Body of pancreas (tissue), 4 donors: Measurements from ENCODE around the gene CENPM.

Experiments used
- POLR2A ChIP-seq, 3 donors: fragments of 450-650 bp; IDR thresholded peaks; one replicate each; pipeline ENCODE4 v1.6.1; 2016; ENCODE audit warnings: antibody characterized with exemption in 3 of 3, mild to moderate bottlenecking in 2 of 3
- TF ChIP-seq, protein P1 (sequence below), 7 experiments: fragments of 450-650 bp in 4 of 7; fragments of 200-600 bp in 3 of 7; sonication (generic) in 3 of 7; IDR thresholded peaks; one replicate each; pipeline ENCODE4 v1.5.1; 2016 to 2019; ENCODE audit warnings: antibody characterized with exemption in 7 of 7

DNA sequence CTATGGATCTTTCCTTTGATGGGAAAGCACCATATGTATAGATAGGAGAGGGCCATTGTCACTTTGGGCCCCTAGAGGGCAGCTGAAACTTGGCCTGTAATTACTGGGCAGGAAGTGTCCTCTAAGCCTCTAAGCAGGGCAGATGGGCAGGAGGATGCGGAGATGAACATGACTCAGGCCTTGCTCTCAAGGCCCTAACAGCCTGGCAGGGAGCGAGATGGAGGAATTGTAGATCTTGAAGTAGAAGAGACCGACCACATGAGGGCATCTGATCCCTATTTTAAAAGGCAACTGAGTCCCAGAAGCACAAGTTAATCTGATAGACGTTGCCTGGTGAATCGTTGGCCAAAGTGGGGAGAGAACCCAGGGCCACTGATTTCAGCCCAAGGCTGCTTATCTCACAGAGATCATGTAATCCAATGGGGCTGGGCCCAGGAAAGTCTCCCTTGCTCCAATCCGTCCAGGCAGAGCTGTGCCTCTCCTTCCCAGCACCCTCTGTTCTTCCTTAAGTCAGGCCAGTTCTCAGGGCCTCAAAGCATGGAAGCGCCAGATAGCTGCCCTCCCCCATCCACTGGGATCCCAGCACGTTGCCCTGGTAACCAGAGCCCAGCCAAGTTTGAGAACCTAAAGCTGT lies 19.8 kb upstream of the CENPM start:
- TF ChIP-seq, protein P1, sequence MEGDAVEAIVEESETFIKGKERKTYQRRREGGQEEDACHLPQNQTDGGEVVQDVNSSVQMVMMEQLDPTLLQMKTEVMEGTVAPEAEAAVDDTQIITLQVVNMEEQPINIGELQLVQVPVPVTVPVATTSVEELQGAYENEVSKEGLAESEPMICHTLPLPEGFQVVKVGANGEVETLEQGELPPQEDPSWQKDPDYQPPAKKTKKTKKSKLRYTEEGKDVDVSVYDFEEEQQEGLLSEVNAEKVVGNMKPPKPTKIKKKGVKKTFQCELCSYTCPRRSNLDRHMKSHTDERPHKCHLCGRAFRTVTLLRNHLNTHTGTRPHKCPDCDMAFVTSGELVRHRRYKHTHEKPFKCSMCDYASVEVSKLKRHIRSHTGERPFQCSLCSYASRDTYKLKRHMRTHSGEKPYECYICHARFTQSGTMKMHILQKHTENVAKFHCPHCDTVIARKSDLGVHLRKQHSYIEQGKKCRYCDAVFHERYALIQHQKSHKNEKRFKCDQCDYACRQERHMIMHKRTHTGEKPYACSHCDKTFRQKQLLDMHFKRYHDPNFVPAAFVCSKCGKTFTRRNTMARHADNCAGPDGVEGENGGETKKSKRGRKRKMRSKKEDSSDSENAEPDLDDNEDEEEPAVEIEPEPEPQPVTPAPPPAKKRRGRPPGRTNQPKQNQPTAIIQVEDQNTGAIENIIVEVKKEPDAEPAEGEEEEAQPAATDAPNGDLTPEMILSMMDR (IDR thresholded peaks at IDR 0.05): peak in 6 of 7 experiments; percentile 6 to 41 (median 28)
- TF ChIP-seq POLR2A (IDR thresholded peaks at IDR 0.05): no peak
